PC-9 (cell line): ENCODE data around the gene GRM7. TPM values are rescaled to one million over a fixed set of nuclear protein-coding genes. Genes with fewer than 3 reads are reported as not detected.

Experiments used
- BruUV-seq: library from RNA; stranded (reverse); fragments of 400-500 nt; replicated peaks from 2 replicates; lab custom pipeline; 2021; lab: Mats Ljungman, UMichigan
- CTCF ChIA-PET: fragments of 300-600 bp; sonication (Branson Sonifier 250); formaldehyde crosslinking; loops from one replicate; lab custom pipeline; 2022; ENCODE audit warnings: antibody characterized with exemption; lab: Charles Lee
- POLR2A ChIA-PET: fragments of 300-600 bp; sonication (Branson Sonifier 250); formaldehyde crosslinking; loops from one replicate; lab custom pipeline; 2022; ENCODE audit warnings: antibody characterized with exemption; ENCODE audit not compliant: unreplicated experiment; lab: Charles Lee
- DNase-seq, 2 experiments: peaks; one replicate each; pipeline versions ENCODE4 v3.0.0 to v3.0.0-alpha.2; 2015 to 2022; ENCODE audit warnings: mixed read lengths in 1 of 2
- H2AFZ ChIP-seq: fragments of 200-600 bp; sonication (generic); 2 replicates; pipeline ENCODE4 v1.8.1; 2017; ENCODE audit warnings: antibody characterized with exemption
- H3F3A ChIP-seq: fragments of 200-600 bp; sonication (generic); 2 replicates; pipeline ENCODE4 v1.8.1; 2017; ENCODE audit warnings: antibody characterized with exemption, mild to moderate bottlenecking, low read depth; ENCODE audit not compliant: insufficient read depth
- H3K27ac ChIP-seq: fragments of 200-600 bp; sonication (generic); 2 replicates; pipeline ENCODE4 v1.6.1; 2016; ENCODE audit warnings: mixed run types
- H3K27me3 ChIP-seq: fragments of 200-600 bp; sonication (generic); 2 replicates; pipeline ENCODE4 v1.6.1; 2016; ENCODE audit warnings: low read depth, mixed run types; ENCODE audit not compliant: insufficient read depth
- H3K36me3 ChIP-seq: fragments of 200-600 bp; sonication (generic); 2 replicates; pipeline ENCODE4 v1.6.1; 2016; ENCODE audit warnings: low read depth, mixed run types
- H3K4me1 ChIP-seq: fragments of 200-600 bp; sonication (generic); replicated peaks from 2 replicates; pipeline ENCODE4 v1.6.1; 2016; ENCODE audit warnings: mixed run types; ENCODE audit not compliant: insufficient read depth
- H3K4me2 ChIP-seq: fragments of 200-600 bp; sonication (generic); 2 replicates; pipeline ENCODE4 v1.6.1; 2017; ENCODE audit warnings: mixed run types
- H3K4me3 ChIP-seq: fragments of 200-600 bp; sonication (generic); 2 replicates; pipeline ENCODE4 v1.6.1; 2016; ENCODE audit warnings: mixed run types
- H3K79me2 ChIP-seq: fragments of 200-600 bp; sonication (generic); 2 replicates; pipeline ENCODE4 v1.6.1; 2017; ENCODE audit warnings: low read depth, mixed run types
- H3K9me2 ChIP-seq: fragments of 200-600 bp; sonication (generic); 2 replicates; pipeline ENCODE4 v1.8.1; 2017; ENCODE audit warnings: mild to moderate bottlenecking; ENCODE audit not compliant: insufficient read depth
- H3K9me3 ChIP-seq: fragments of 200-600 bp; sonication (generic); 2 replicates; pipeline ENCODE4 v1.8.1; 2016; ENCODE audit warnings: low read depth; ENCODE audit not compliant: insufficient read depth
- H4K20me1 ChIP-seq: fragments of 200-600 bp; sonication (generic); 2 replicates; pipeline ENCODE4 v1.8.1; 2017; ENCODE audit not compliant: insufficient read depth
- EZH2 ChIP-seq: fragments of 200-600 bp; sonication (generic); IDR thresholded peaks from 2 replicates; pipeline ENCODE4 v1.8.0; 2017; ENCODE audit warnings: antibody characterized with exemption, low read depth
- intact Hi-C: fragments of 100-400 bp; cut with micrococcal nuclease; formaldehyde crosslinking; loops from one replicate; pipeline ENCODE4 v1.10.0; 2022; ENCODE audit not compliant: unreplicated experiment
- total RNA-seq: library from RNA; stranded (reverse); gene quantifications from 2 replicates; pipeline ENCODE4 v1.2.3, GENCODE V29; 2021
- TF ChIP-seq, protein P1 (sequence below): fragments of 200-600 bp; sonication (generic); conservative IDR thresholded peaks from 2 replicates; pipeline ENCODE4 v1.6.1; 2017; ENCODE audit warnings: mixed run types, antibody characterized with exemption, mild to moderate bottlenecking, moderate library complexity

Gene GRM7
- total RNA-seq, 1 experiment from 2014 or later: not detected

DNA sequence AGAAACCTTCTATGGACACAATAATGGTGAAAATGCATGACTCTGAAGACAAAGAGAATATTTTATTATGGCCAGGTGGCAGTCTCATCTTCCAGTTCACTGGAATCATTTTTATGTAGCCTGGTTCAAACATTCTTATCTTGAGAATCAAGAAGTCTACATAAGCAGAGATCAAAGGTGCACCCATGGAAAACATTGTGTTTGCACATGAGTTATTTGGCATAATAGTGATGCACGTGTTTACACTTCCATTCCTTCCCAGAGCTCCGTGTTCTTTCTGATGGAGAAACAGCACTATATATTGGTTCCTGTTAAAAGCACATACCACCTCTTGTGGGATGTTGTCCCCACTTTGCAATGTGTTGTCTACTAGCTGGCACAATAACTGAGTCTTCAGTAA, 572.2 kb downstream of the GRM7 start:
- H3K9me3 ChIP-seq: no peaks in the 10 kb centered on the region
- POLR2A ChIA-PET: no interaction called here
- intact Hi-C loops: no loop called here
- no TSS peak for BruUV-seq
- no peaks in the 10 kb centered on the region for H4K20me1 ChIP-seq
- H3K36me3 ChIP-seq: no peaks in the 10 kb centered on the region
- H2AFZ ChIP-seq: no peak overlapping the region
- no peak overlapping the region for H3K27ac ChIP-seq
- H3K9me2 ChIP-seq: no peaks in the 10 kb centered on the region
- no peak for DNase-seq
- H3K4me3 ChIP-seq: no peak overlapping the region
- H3K27me3 ChIP-seq: no peaks in the 10 kb centered on the region
- H3K4me2 ChIP-seq: no peak overlapping the region
- CTCF ChIA-PET: no interaction called here
- H3F3A ChIP-seq: no peaks in the 10 kb centered on the region
- no peaks in the 10 kb centered on the region for H3K79me2 ChIP-seq
- no peaks in the 10 kb centered on the region for H3K4me1 ChIP-seq
- TF ChIP-seq, protein P1, sequence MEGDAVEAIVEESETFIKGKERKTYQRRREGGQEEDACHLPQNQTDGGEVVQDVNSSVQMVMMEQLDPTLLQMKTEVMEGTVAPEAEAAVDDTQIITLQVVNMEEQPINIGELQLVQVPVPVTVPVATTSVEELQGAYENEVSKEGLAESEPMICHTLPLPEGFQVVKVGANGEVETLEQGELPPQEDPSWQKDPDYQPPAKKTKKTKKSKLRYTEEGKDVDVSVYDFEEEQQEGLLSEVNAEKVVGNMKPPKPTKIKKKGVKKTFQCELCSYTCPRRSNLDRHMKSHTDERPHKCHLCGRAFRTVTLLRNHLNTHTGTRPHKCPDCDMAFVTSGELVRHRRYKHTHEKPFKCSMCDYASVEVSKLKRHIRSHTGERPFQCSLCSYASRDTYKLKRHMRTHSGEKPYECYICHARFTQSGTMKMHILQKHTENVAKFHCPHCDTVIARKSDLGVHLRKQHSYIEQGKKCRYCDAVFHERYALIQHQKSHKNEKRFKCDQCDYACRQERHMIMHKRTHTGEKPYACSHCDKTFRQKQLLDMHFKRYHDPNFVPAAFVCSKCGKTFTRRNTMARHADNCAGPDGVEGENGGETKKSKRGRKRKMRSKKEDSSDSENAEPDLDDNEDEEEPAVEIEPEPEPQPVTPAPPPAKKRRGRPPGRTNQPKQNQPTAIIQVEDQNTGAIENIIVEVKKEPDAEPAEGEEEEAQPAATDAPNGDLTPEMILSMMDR: no peak
- TF ChIP-seq EZH2: no peak

GRCh38 chr3:7436542-7436941, 575.6 kb downstream of the GRM7 start:
- Histone ChIP-seq H4K20me1 (no peaks in the 10 kb centered on the region), H3F3A (no peaks in the 10 kb centered on the region), H3K4me3 (no peak overlapping the region), H2AFZ (no peak overlapping the region), H3K27me3 (0 out of 2 replicates have a peak, but pooled peaks cover 4% of the 10 kb centered on the region), H3K36me3 (no peaks in the 10 kb centered on the region), H3K4me1 (no peaks in the 10 kb centered on the region), H3K4me2 (no peak overlapping the region), H3K27ac (no peak overlapping the region), H3K9me2 (no peaks in the 10 kb centered on the region), H3K9me3 (no peaks in the 10 kb centered on the region), H3K79me2 (no peaks in the 10 kb centered on the region)
- no peak for TF ChIP-seq EZH2
- TF ChIP-seq, protein P1: no peak
- intact Hi-C loops: no loop called here
- POLR2A ChIA-PET: no interaction called here
- CTCF ChIA-PET: no interaction called here
- no TSS peak for BruUV-seq
- no peak for DNase-seq

GRCh38 chr3:7437231-7437630, 576.3 kb downstream of the GRM7 start:
- H3K4me1 ChIP-seq: no peaks in the 10 kb centered on the region
- no peak overlapping the region for H3K4me3 ChIP-seq
- TF ChIP-seq EZH2: no peak
- TF ChIP-seq, protein P1: no peak
- H3K9me2 ChIP-seq: no peaks in the 10 kb centered on the region
- H4K20me1 ChIP-seq: no peaks in the 10 kb centered on the region
- H3K27ac ChIP-seq: no peak overlapping the region
- ChIA-PET POLR2A (no interaction called here), CTCF (no interaction called here)
- no peaks in the 10 kb centered on the region for H3K9me3 ChIP-seq
- BruUV-seq: no TSS peak
- H2AFZ ChIP-seq: no peak overlapping the region
- no peaks in the 10 kb centered on the region for H3K79me2 ChIP-seq
- no peak overlapping the region for H3K4me2 ChIP-seq
- H3K27me3 ChIP-seq: 0 out of 2 replicates have a peak, but pooled peaks cover 4% of the 10 kb centered on the region
- DNase-seq: no peak
- H3F3A ChIP-seq: no peaks in the 10 kb centered on the region
- intact Hi-C loops: no loop called here
- no peaks in the 10 kb centered on the region for H3K36me3 ChIP-seq
